Vagina (tissue), 2 donors: ENCODE measurements around the gene PRKAG3. TPM values are rescaled to one million over a fixed set of nuclear protein-coding genes. Genes with fewer than 3 reads are reported as not detected.
A peak's percentile ranks its signal among the peaks of the same experiment; 100 is the strongest.

Source experiments
- DNase-seq, 2 donors: peaks; one replicate each; pipeline ENCODE4 v3.0.0-alpha.2; 2017; ENCODE audit errors: extremely low spot score in 2 of 2
- H3K27ac ChIP-seq: fragments of 200-600 bp; sonication (generic); one replicate; pipeline ENCODE4 v1.5.1; 2019
- H3K27me3 ChIP-seq: fragments of 200-600 bp; sonication (generic); one replicate; pipeline ENCODE4 v1.5.1; 2019
- H3K36me3 ChIP-seq, 2 donors: fragments of 200-600 bp; sonication (generic); one replicate each; pipeline ENCODE4 v1.5.1; 2017 to 2019
- H3K4me1 ChIP-seq: fragments of 200-600 bp; sonication (generic); one replicate; pipeline ENCODE4 v1.5.1; 2019
- H3K4me3 ChIP-seq, 2 donors: fragments of 200-600 bp; sonication (generic); 1 replicate in 1 of 2; 2 replicates in 1 of 2; pipeline ENCODE4 v1.5.1; 2016 to 2019
- H3K9me3 ChIP-seq: fragments of 200-600 bp; sonication (generic); one replicate; pipeline ENCODE4 v1.5.1; 2019
- POLR2A ChIP-seq, 2 donors: fragments of 450-650 bp; IDR thresholded peaks; one replicate each; pipeline ENCODE4 v1.6.1; 2017; ENCODE audit warnings: antibody characterized with exemption in 2 of 2, mild to moderate bottlenecking in 2 of 2, moderate library complexity in 2 of 2
- POLR2AphosphoS5 ChIP-seq, 2 donors: sonication (generic); formaldehyde crosslinking; IDR thresholded peaks; one replicate each; pipeline ENCODE4 v1.9.0; 2017; ENCODE audit warnings: antibody characterized with exemption in 2 of 2, mild to moderate bottlenecking in 2 of 2, low read depth in 1 of 2; ENCODE audit not compliant: insufficient read depth in 1 of 2
- intact Hi-C: fragments of 100-400 bp; cut with DNase I; formaldehyde crosslinking; loops from one replicate; pipeline ENCODE4 v1.15.1; 2023
- total RNA-seq: library from RNA; depleted of rRNA; stranded (reverse); fragments of >200 nt; gene quantifications from one replicate; pipeline ENCODE4 v1.2.3, GENCODE V29; 2016
- TF ChIP-seq, protein P1 (sequence below), 3 experiments: fragments of 450-650 bp in 2 of 3; fragments of 200-600 bp in 1 of 3; sonication (generic) in 1 of 3; IDR thresholded peaks; one replicate each; pipeline ENCODE4 v1.5.1; 2017 to 2019; ENCODE audit warnings: antibody characterized with exemption in 3 of 3, mild to moderate bottlenecking in 2 of 3, moderate library complexity in 2 of 3

The PRKAG3 gene
- total RNA-seq, 1 donor from 2014 or later = not detected

DNA sequence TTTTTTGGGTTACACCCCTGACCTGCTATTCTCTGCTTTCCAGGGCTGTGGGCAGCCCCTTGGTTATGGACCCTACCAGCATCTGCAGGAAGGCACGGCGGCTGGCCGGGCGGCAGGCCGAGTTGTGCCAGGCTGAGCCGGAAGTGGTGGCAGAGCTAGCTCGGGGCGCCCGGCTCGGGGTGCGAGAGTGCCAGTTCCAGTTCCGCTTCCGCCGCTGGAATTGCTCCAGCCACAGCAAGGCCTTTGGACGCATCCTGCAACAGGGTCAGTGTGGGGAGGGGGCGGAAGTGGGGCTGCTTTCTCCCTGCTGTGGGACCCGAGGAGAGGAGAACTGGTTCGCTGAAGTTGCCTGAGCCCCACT lies 39.4 kb upstream of the PRKAG3 start:
- intact Hi-C loops = no loop called here
- Histone ChIP-seq H3K9me3 (no peaks in the 10 kb centered on the region), H3K4me3 (peak overlapping the region in 1 of 2 donors; percentile 12), H3K36me3 (no peaks in the 10 kb centered on the region), H3K4me1 (peaks cover 13% of the 10 kb centered on the region), H3K27ac (no peak overlapping the region), H3K27me3 (peaks cover 5% of the 10 kb centered on the region)
- DNase-seq = no peak
- TF ChIP-seq POLR2AphosphoS5 (IDR thresholded peaks at IDR 0.05; ENCODE audit: insufficient read depth in 1 of 2, low read depth in 1 of 2) = no peak
- TF ChIP-seq POLR2A (IDR thresholded peaks at IDR 0.05) = no peak
- TF ChIP-seq, protein P1, sequence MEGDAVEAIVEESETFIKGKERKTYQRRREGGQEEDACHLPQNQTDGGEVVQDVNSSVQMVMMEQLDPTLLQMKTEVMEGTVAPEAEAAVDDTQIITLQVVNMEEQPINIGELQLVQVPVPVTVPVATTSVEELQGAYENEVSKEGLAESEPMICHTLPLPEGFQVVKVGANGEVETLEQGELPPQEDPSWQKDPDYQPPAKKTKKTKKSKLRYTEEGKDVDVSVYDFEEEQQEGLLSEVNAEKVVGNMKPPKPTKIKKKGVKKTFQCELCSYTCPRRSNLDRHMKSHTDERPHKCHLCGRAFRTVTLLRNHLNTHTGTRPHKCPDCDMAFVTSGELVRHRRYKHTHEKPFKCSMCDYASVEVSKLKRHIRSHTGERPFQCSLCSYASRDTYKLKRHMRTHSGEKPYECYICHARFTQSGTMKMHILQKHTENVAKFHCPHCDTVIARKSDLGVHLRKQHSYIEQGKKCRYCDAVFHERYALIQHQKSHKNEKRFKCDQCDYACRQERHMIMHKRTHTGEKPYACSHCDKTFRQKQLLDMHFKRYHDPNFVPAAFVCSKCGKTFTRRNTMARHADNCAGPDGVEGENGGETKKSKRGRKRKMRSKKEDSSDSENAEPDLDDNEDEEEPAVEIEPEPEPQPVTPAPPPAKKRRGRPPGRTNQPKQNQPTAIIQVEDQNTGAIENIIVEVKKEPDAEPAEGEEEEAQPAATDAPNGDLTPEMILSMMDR (IDR thresholded peaks at IDR 0.05) = no peak

DNA sequence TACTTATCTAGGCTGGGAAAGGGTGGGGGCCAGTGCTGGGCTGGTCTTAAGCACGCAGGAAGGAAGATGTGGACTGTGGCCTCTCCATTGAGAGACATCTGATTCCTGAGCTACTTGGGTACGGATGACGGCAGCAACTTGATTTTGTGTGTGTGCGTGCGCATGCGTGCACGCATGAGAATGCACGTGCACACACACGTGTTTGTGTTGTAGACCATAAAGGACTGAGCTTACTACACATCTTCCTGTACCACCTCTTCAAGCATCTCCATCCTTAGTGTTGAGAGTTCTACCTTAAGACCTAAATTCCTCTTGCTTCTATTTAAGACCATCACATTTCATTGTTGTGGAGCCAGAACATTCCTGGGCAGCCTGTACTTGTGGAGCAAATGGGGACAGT lies 37.5 kb upstream of the PRKAG3 start:
- Histone ChIP-seq H3K9me3 (no peaks in the 10 kb centered on the region), H3K36me3 (no peaks in the 10 kb centered on the region), H3K27me3 (peaks cover 5% of the 10 kb centered on the region), H3K4me3 (no peak overlapping the region), H3K27ac (no peak overlapping the region), H3K4me1 (peaks cover 18% of the 10 kb centered on the region)
- DNase-seq = no peak
- TF ChIP-seq POLR2A (IDR thresholded peaks at IDR 0.05) = no peak
- TF ChIP-seq POLR2AphosphoS5 (IDR thresholded peaks at IDR 0.05; ENCODE audit: insufficient read depth in 1 of 2, low read depth in 1 of 2) = no peak
- TF ChIP-seq, protein P1 (IDR thresholded peaks at IDR 0.05) = no peak
- intact Hi-C loops = no loop called here

DNA sequence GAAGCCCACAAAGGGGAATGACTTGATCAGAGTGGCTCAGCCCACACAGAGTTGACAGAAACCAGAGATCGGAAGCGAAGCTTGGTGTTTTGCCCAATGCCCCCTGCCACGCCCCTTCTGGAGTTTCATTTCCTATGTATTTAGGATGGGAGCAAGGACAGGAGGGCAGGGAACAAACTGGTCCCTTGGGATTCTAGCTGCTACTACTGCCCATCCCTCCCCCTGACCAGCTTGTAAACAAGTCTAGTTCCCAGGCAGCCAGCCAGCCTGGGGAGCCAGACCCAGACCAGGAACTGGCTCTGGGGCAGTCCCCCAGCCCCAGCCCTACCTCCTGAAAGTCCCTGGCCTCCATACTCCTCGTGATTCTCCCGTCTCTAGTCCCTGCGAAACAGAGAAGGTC lies 36.3 kb upstream of the PRKAG3 start:
- Histone ChIP-seq H3K4me3 (no peak overlapping the region), H3K9me3 (no peaks in the 10 kb centered on the region), H3K27me3 (peaks cover 8% of the 10 kb centered on the region), H3K36me3 (no peaks in the 10 kb centered on the region), H3K27ac (no peak overlapping the region), H3K4me1 (peaks cover 18% of the 10 kb centered on the region)
- intact Hi-C loops = no loop called here
- no peak for TF ChIP-seq POLR2A (IDR thresholded peaks at IDR 0.05)
- TF ChIP-seq POLR2AphosphoS5 (IDR thresholded peaks at IDR 0.05; ENCODE audit: insufficient read depth in 1 of 2, low read depth in 1 of 2) = peak in 1 of 2 donors; percentile 17
- DNase-seq = no peak

DNA sequence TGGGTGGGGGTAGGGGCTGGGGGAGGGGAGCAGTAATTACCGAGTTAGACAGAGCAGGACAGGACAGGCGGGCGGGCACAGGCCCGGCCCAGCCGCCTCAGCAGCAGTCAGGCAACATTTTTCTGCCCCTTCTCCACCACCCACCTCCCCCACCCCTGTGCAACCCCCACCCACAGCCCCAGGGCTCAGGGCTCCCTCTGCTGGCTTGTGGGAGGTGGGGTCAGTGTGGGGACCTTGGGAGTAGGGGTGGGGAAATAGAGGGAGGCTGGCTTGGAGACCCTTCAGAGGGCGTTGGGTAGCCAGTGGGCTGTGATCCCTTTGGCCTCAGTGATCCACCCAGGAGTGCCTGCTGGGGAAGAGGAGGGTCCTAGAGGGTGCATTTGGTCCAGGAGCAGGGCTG lies 34.4 kb upstream of the PRKAG3 start:
- no peaks in the 10 kb centered on the region for H3K36me3 ChIP-seq
- peaks cover 5% of the 10 kb centered on the region for H3K27me3 ChIP-seq
- no peak overlapping the region for H3K27ac ChIP-seq
- TF ChIP-seq POLR2AphosphoS5 (IDR thresholded peaks at IDR 0.05; ENCODE audit: insufficient read depth in 1 of 2, low read depth in 1 of 2) (no peak), POLR2A (IDR thresholded peaks at IDR 0.05) (no peak)
- TF ChIP-seq, protein P1 (IDR thresholded peaks at IDR 0.05) = no peak
- intact Hi-C loops = no loop called here
- no peaks in the 10 kb centered on the region for H3K9me3 ChIP-seq
- peaks cover 17% of the 10 kb centered on the region for H3K4me1 ChIP-seq
- H3K4me3 ChIP-seq = no peak overlapping the region
- DNase-seq = no peak

DNA sequence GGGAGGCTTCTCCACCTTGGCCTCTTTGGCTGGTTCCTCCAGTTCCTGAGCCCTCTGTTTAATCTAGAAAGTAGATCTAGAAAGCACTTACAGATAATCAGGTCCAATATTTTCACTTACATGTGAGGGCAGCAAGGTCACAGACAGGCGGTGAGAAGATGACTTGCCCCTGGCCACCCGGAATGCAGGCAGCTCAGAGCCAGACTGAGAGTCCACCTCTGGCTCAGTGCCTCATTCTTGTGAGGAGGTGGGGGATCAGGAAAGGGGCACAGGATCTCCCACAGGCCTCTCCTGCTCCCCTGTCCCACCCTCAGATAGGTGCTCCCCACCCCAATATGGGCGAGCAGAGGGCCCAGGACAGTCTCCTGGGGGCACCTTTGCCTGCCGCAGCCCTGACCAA lies 33.8 kb upstream of the PRKAG3 start:
- peaks cover 5% of the 10 kb centered on the region for H3K27me3 ChIP-seq
- no peaks in the 10 kb centered on the region for H3K36me3 ChIP-seq
- no peaks in the 10 kb centered on the region for H3K9me3 ChIP-seq
- intact Hi-C loops = no loop called here
- no peak for DNase-seq
- no peak for TF ChIP-seq POLR2A (IDR thresholded peaks at IDR 0.05)
- TF ChIP-seq POLR2AphosphoS5 (IDR thresholded peaks at IDR 0.05; ENCODE audit: insufficient read depth in 1 of 2, low read depth in 1 of 2) = no peak
- TF ChIP-seq, protein P1 (IDR thresholded peaks at IDR 0.05) = no peak
- no peak overlapping the region for H3K4me3 ChIP-seq
- H3K27ac ChIP-seq = no peak overlapping the region
- peaks cover 21% of the 10 kb centered on the region for H3K4me1 ChIP-seq
